Prostate gland (tissue), 2 donors: Measurements from ENCODE around the gene NYNRIN. TPM values are rescaled to one million over a fixed set of nuclear protein-coding genes. Genes with fewer than 3 reads are reported as not detected.

ENCODE experiments used
- DNase-seq: peaks from one replicate; pipeline ENCODE4 v3.0.0-alpha.2; 2019; ENCODE audit warnings: low spot score
- H3K27ac ChIP-seq, 2 donors: fragments of 200-600 bp; sonication (generic); 2 replicates each; pipeline ENCODE4 v1.5.1; 2017 to 2019
- H3K27me3 ChIP-seq: fragments of 200-600 bp; sonication (generic); replicated peaks from 2 replicates; pipeline ENCODE4 v1.5.1; 2019; ENCODE audit not compliant: insufficient read depth
- H3K36me3 ChIP-seq, 2 donors: fragments of 200-600 bp; sonication (generic); 1 replicate in 1 of 2; 2 replicates in 1 of 2; pipeline versions ENCODE4 v1.5.1 to v1.8.1; 2017 to 2019
- H3K4me1 ChIP-seq: fragments of 200-600 bp; sonication (generic); replicated peaks from 2 replicates; pipeline ENCODE4 v1.5.1; 2019
- H3K4me3 ChIP-seq, 2 donors: fragments of 200-600 bp; sonication (generic); 2 replicates each; pipeline ENCODE4 v1.5.1; 2017 to 2019
- H3K9me3 ChIP-seq: fragments of 200-600 bp; sonication (generic); 2 replicates; pipeline ENCODE4 v1.5.1; 2017
- POLR2A ChIP-seq: fragments of 450-650 bp; IDR thresholded peaks from one replicate; pipeline ENCODE4 v1.6.1; 2016; ENCODE audit warnings: antibody characterized with exemption, mild to moderate bottlenecking
- POLR2AphosphoS5 ChIP-seq: sonication (generic); formaldehyde crosslinking; IDR thresholded peaks from one replicate; pipeline ENCODE4 v1.6.1; 2017; ENCODE audit warnings: antibody characterized with exemption
- WGBS: methylation state at CpG from one replicate; pipeline ENCODE4 v1.1.5; 2018; 5-methylcytosine and 5-hydroxymethylcytosine counted together
- intact Hi-C: fragments of 100-400 bp; cut with DNase I; formaldehyde crosslinking; loops from one replicate; pipeline ENCODE4 v1.14.2; 2022
- total RNA-seq, 2 donors: library from RNA; depleted of rRNA; stranded (reverse); fragments of >200 nt; gene quantifications; one replicate each; pipeline ENCODE4 v1.1.0, GENCODE V29; 2016
- TF ChIP-seq, protein P1 (sequence below), 4 experiments: fragments of 200-600 bp in 2 of 4; fragments of 450-650 bp in 2 of 4; sonication (generic) in 2 of 4; IDR thresholded peaks; 1 replicate in 3 of 4; 2 replicates in 1 of 4; pipeline ENCODE4 v1.5.1; 2016 to 2019; ENCODE audit warnings: antibody characterized with exemption in 4 of 4, mild to moderate bottlenecking in 2 of 4, moderate library complexity in 2 of 4

NYNRIN gene
- total RNA-seq, 2 donors from 2014 or later = 10.5 to 26.5 TPM

DNA sequence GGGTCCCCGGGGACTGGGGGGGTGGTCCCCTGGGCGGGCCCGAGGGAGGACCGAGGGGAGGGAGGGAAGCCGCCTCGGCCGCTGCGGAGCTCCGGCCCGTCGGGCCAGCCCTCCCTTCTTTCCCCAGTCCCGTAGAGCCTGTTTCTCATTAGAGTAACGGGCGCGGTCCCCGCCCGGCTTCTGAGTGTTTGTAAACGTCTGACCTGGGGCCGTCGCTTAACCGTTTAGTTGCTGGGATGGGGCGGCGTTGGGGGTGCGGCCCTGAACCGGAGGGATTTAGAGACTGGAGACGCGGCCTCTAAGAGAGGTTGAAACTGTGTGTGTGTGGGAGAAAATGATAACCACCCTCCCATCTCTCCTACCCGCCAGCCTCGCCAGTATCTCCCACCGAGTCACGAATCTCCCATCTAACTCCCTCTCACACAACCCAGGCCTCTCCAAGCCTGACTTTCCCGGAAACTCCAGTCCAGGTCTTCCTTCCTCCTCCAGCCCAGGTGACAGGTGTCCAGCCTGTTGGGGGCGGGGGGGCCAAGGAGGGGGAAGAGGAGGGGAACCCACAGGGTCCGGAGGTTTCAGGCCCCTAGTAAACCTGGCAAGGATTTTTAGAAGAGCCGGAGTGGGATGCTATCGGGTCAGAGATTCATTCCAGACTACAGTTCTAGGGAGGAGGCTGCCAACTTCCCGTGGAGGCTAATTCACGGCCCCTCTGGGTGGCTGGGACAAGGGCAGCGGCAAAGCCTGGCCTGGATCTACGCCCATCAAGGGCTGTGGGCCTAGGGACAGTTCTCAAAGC, 31.9 kb upstream of the NYNRIN start:
- peak overlapping the region; percentile 46 to 48 for H3K4me3 ChIP-seq
- DNase-seq = peak; percentile 91
- WGBS = under 1% methylated on average over 40 of the region's 40 CpGs
- H3K4me1 ChIP-seq = no peaks in the 10 kb centered on the region
- H3K36me3 ChIP-seq = no peaks in the 10 kb centered on the region
- H3K27ac ChIP-seq = peak overlapping the region; percentile 85 to 92
- intact Hi-C loops = loop anchor here (1.0 kb wide), 1 partner anchor 33 kb away; no protein-coding TSS in a partner anchor
- no peaks in the 10 kb centered on the region for H3K27me3 ChIP-seq
- no peaks in the 10 kb centered on the region for H3K9me3 ChIP-seq
- TF ChIP-seq, protein P1, sequence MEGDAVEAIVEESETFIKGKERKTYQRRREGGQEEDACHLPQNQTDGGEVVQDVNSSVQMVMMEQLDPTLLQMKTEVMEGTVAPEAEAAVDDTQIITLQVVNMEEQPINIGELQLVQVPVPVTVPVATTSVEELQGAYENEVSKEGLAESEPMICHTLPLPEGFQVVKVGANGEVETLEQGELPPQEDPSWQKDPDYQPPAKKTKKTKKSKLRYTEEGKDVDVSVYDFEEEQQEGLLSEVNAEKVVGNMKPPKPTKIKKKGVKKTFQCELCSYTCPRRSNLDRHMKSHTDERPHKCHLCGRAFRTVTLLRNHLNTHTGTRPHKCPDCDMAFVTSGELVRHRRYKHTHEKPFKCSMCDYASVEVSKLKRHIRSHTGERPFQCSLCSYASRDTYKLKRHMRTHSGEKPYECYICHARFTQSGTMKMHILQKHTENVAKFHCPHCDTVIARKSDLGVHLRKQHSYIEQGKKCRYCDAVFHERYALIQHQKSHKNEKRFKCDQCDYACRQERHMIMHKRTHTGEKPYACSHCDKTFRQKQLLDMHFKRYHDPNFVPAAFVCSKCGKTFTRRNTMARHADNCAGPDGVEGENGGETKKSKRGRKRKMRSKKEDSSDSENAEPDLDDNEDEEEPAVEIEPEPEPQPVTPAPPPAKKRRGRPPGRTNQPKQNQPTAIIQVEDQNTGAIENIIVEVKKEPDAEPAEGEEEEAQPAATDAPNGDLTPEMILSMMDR (IDR thresholded peaks at IDR 0.05) = no peak
- TF ChIP-seq POLR2AphosphoS5 = no peak
- TF ChIP-seq POLR2A = peak; percentile 22

DNA sequence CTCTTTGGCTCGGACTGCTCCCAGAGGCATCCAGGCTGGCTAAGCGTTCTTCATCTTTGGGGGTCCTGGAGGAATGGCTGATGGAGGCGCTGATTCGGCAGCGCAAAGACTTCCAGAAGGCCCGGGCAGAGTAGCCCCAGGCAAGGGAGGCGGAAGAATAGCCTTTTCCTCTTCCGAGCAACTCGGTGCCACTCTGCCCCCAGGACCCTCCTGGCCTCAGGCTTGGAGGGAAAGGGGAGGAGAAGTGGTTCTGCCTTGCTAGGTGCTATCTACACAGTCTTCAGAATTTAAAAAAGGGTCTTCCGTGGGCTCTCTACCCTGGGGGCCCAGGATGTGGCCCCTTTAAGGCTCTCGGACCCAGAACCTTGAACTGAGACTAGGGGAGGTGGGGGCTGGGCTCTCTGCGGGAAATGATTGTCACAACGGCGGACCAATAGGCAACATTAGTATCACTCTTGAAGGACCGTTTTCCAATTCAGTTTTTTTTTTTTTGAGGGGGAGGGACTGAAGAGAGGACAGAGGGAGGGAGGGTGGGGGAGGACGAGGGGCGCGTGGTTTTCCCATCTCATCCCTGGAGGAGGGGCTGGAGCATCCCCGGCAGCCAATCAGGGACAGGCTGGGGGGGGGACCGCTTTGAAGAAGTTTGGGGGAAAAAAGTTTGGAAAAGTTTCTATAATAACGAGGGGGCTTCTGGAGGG, 31.1 kb upstream of the NYNRIN start, which contains the start of gene NFATC4:
Gene NFATC4, plus strand, starts transcription at position 671 of the 698 bp plus-strand sequence. CDS start 157 bp downstream, outside the sequence.
- WGBS = 9% methylated on average over 21 of the region's 21 CpGs
- Histone ChIP-seq H3K4me1 (no peaks in the 10 kb centered on the region), H3K4me3 (peak within 1 kb of the TSS; percentile 46 to 48), H3K27me3 (no peaks in the 10 kb centered on the region), H3K27ac (peak within 1 kb of the TSS; percentile 85 to 92), H3K9me3 (no peaks in the 10 kb centered on the region), H3K36me3 (no peaks in the 10 kb centered on the region)
- TF ChIP-seq, protein P1 (IDR thresholded peaks at IDR 0.05) = no peak
- TF ChIP-seq POLR2AphosphoS5 = no peak
- TF ChIP-seq POLR2A = peak; percentile 0
- intact Hi-C loops = no loop called here
- peak; percentile 56 for DNase-seq

DNA sequence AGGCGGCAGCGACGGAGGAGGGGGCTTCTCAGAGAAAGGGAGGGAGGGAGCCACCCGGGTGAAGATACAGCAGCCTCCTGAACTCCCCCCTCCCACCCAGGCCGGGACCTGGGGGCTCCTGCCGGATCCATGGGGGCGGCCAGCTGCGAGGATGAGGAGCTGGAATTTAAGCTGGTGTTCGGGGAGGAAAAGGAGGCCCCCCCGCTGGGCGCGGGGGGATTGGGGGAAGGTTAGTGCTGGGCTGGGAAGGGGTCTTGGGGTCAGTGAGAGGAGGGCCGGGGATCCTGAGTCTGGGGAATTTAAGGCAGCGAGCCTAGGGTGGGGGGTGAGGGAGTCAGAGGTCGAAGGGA, 30.6 kb upstream of the NYNRIN start:
- H3K36me3 ChIP-seq = no peaks in the 10 kb centered on the region
- no peak for DNase-seq
- intact Hi-C loops = no loop called here
- no peaks in the 10 kb centered on the region for H3K9me3 ChIP-seq
- H3K27ac ChIP-seq = peak overlapping the region; percentile 85 to 92
- no peaks in the 10 kb centered on the region for H3K27me3 ChIP-seq
- 3% methylated on average over 14 of the region's 15 CpGs for WGBS
- H3K4me3 ChIP-seq = peak overlapping the region; percentile 46 to 48
- TF ChIP-seq, protein P1 (IDR thresholded peaks at IDR 0.05) = no peak
- TF ChIP-seq POLR2AphosphoS5 = no peak
- TF ChIP-seq POLR2A = no peak
- no peaks in the 10 kb centered on the region for H3K4me1 ChIP-seq

DNA sequence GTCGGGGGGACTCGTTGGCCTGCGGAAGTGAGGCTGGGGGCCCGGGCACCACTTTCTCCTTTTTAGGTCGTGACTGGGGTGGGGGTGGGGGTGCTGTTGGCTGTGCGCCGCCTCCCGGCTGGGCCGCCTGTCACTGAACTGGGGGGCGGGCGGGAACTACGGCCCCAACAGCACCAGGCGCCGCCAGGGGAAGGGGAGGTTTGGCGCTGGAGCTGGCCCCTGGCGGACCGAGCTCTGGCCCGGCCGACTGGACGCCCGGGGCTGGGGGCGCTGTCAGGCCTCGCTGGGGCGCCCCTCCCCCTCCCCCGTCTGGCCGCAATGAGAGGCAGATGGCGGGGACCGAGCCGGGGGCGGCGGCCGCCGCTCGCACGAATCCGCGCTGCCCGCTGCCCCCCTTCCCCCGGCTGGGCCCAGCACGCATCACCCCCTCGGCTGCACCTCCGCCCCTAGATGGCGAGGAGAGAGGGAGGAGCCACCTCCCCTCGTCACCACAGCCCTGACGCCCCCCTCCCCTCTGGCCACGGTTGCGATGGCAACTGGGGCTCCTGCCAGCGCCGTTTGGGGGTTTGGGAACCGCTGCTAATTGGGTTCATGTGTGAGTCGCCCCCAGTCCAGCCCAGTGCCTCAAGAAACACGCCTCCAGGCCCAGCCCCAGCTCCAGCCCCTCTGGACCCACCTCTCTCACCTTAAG, 30.1 kb upstream of the NYNRIN start:
- WGBS = 6% methylated on average over 16 of the region's 52 CpGs
- Histone ChIP-seq H3K4me1 (no peaks in the 10 kb centered on the region), H3K27me3 (no peaks in the 10 kb centered on the region), H3K4me3 (peak overlapping the region; percentile 46 to 48), H3K36me3 (no peaks in the 10 kb centered on the region), H3K9me3 (no peaks in the 10 kb centered on the region), H3K27ac (peak overlapping the region; percentile 85 to 92)
- no peak for DNase-seq
- no peak for TF ChIP-seq POLR2AphosphoS5
- TF ChIP-seq, protein P1 (IDR thresholded peaks at IDR 0.05) = no peak
- peak; percentile 19 for TF ChIP-seq POLR2A
- intact Hi-C loops = no loop called here
